Sigmoid colon (tissue), 4 donors: ENCODE measurements around the gene NRTN.

Experiments
- EP300 ChIP-seq, 4 donors: sonication (generic); formaldehyde crosslinking; IDR thresholded peaks; one replicate each; pipeline ENCODE4 v1.6.1; 2017; ENCODE audit warnings: antibody characterized with exemption in 4 of 4
- POLR2A ChIP-seq, 2 donors: fragments of 450-650 bp; IDR thresholded peaks; one replicate each; pipeline ENCODE4 v1.6.1; 2016; ENCODE audit warnings: antibody characterized with exemption in 2 of 2, mild to moderate bottlenecking in 2 of 2, moderate library complexity in 2 of 2
- POLR2AphosphoS5 ChIP-seq, 4 donors: sonication (generic); formaldehyde crosslinking; IDR thresholded peaks; one replicate each; pipeline ENCODE4 v1.6.1; 2017; ENCODE audit warnings: antibody characterized with exemption in 4 of 4
- TF ChIP-seq, protein P1 (sequence below), 4 experiments: fragments of 450-650 bp in 3 of 4; fragments of 200-600 bp in 1 of 4; IDR thresholded peaks; one replicate each; pipeline ENCODE4 v1.5.1; 2016 to 2019; ENCODE audit warnings: antibody characterized with exemption in 4 of 4, mild to moderate bottlenecking in 3 of 4, moderate library complexity in 2 of 4

DNA sequence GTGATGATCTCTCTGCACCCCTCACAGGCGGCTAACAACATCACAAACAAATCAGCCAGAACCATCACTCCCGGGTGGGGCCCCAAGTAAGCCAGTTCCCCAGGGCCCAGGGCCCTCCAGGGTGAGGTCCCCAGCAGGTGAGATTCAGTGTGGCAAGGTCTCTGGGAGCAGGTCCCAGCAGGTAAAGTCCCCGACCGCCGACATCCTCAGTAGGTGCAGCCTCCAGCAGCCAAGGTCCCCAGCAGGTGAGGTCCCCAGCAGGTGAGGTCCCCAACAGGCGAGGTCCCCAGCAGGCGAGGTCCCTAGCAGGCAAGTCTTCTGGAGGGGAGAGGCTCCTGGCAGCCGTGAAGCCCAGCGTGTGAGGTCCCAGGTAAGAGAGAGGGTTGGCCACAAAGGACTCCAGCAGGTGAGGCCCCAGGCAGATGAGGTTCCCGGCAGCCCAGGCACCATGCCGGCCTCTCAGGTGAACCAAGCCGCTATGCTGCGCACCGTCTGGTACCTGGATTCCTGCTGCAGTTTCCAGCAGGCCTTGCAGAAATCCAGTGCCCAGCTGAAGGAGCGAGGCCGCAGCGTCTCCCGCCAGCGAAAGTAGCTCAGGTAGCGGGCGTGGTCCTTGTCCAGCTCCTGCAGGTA, 38.5 kb downstream of the NRTN start:
- TF ChIP-seq, protein P1, sequence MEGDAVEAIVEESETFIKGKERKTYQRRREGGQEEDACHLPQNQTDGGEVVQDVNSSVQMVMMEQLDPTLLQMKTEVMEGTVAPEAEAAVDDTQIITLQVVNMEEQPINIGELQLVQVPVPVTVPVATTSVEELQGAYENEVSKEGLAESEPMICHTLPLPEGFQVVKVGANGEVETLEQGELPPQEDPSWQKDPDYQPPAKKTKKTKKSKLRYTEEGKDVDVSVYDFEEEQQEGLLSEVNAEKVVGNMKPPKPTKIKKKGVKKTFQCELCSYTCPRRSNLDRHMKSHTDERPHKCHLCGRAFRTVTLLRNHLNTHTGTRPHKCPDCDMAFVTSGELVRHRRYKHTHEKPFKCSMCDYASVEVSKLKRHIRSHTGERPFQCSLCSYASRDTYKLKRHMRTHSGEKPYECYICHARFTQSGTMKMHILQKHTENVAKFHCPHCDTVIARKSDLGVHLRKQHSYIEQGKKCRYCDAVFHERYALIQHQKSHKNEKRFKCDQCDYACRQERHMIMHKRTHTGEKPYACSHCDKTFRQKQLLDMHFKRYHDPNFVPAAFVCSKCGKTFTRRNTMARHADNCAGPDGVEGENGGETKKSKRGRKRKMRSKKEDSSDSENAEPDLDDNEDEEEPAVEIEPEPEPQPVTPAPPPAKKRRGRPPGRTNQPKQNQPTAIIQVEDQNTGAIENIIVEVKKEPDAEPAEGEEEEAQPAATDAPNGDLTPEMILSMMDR (IDR thresholded peaks at IDR 0.05): no peak
- no peak for TF ChIP-seq POLR2AphosphoS5 (IDR thresholded peaks at IDR 0.05)
- TF ChIP-seq EP300 (IDR thresholded peaks at IDR 0.05): no peak
- no peak for TF ChIP-seq POLR2A (IDR thresholded peaks at IDR 0.05)
